Muscle layer of duodenum (tissue), 2 donors: ENCODE results near the gene AAGAB.
A peak's percentile ranks its signal among the peaks of the same experiment; 100 is the strongest.
"Not testable (repeated sequence)": the region's sequence is repeated elsewhere in the genome, so short reads cannot be mapped to it uniquely, and the experiment has no call there.

Experiments
- H3K27ac ChIP-seq: one replicate; pipeline ENCODE4 v1.7.0; 2013; ENCODE audit warnings: mild to moderate bottlenecking, low read length
- H3K27me3 ChIP-seq: one replicate; pipeline ENCODE4 v1.7.0; 2013; ENCODE audit warnings: low read depth, mild to moderate bottlenecking, control low read depth, low read length
- H3K36me3 ChIP-seq, 2 donors: one replicate each; pipeline ENCODE4 v1.7.0; 2013; ENCODE audit warnings: low read length in 2 of 2, control low read depth in 1 of 2, mild to moderate bottlenecking in 1 of 2; ENCODE audit not compliant: insufficient read depth in 2 of 2, control insufficient read depth in 1 of 2
- H3K4me1 ChIP-seq, 2 donors: one replicate each; pipeline ENCODE4 v1.7.0; 2013; ENCODE audit warnings: low read length in 2 of 2, mild to moderate bottlenecking in 2 of 2, control low read depth in 1 of 2, moderate library complexity in 1 of 2; ENCODE audit not compliant: insufficient read depth in 2 of 2, control insufficient read depth in 1 of 2
- H3K4me3 ChIP-seq, 2 donors: one replicate each; pipeline ENCODE4 v1.7.0; 2013; ENCODE audit warnings: low read length in 2 of 2, low read depth in 1 of 2, mild to moderate bottlenecking in 1 of 2
- H3K9me3 ChIP-seq, 2 donors: one replicate each; pipeline ENCODE4 v1.7.0; 2013; ENCODE audit warnings: low read length in 2 of 2, control low read depth in 1 of 2, mild to moderate bottlenecking in 1 of 2; ENCODE audit not compliant: control insufficient read depth in 1 of 2
- donor health status: healthy.

The AAGAB gene

GRCh38 chr15:67254238-67255175 lies at the start of gene AAGAB, which contains the start of gene IQCH:
Gene AAGAB, minus strand, starts transcription at chr15:67254661. Its CDS starts 30 bp downstream, at chr15:67254631.
Gene IQCH, plus strand, starts transcription at chr15:67254786. Its CDS starts 111 bp downstream, at chr15:67254897.
- Histone ChIP-seq H3K27ac (peak within 1 kb of the TSS; percentile 88), H3K4me1 (peaks cover 0 to 13% of the 10 kb centered on the region in 2 donors), H3K27me3 (no peaks in the 10 kb centered on the region), H3K4me3 (peak within 1 kb of the TSS; percentile 81 to 97), H3K36me3 (peaks cover 0 to 5% of the 10 kb centered on the region in 2 donors), H3K9me3 (no peaks in the 10 kb centered on the region)

GRCh38 chr15:67303490-67304363 lies 49.3 kb upstream of the AAGAB start:
- Histone ChIP-seq H3K27ac (no peak overlapping the region), H3K4me1 (peaks cover 0 to 5% of the 10 kb centered on the region in 2 donors), H3K9me3 (no peaks in the 10 kb centered on the region), H3K4me3 (no peak overlapping the region), H3K36me3 (no peaks in the 10 kb centered on the region), H3K27me3 (no peaks in the 10 kb centered on the region)

- Histone ChIP-seq H3K4me1 (no peaks in the 10 kb centered on the region), H3K4me3 (no peak overlapping the region), H3K36me3 (no peaks in the 10 kb centered on the region), H3K9me3 (no peaks in the 10 kb centered on the region), H3K27me3 (no peaks in the 10 kb centered on the region), H3K27ac (no peak overlapping the region)
Measured at GRCh38 chr15:67300266-67301025, 46.0 kb upstream of the AAGAB start.

GRCh38 chr15:67296684-67297083 lies 42.2 kb upstream of the AAGAB start:
- Histone ChIP-seq H3K36me3 (no peaks in the 10 kb centered on the region), H3K4me1 (no peaks in the 10 kb centered on the region), H3K9me3 (no peaks in the 10 kb centered on the region), H3K27ac (no peak overlapping the region), H3K4me3 (no peak overlapping the region), H3K27me3 (no peaks in the 10 kb centered on the region)

- no peaks in the 10 kb centered on the region for H3K4me1 ChIP-seq
- H3K4me3 ChIP-seq = no peak overlapping the region
- H3K27ac ChIP-seq = no peak overlapping the region
- no peaks in the 10 kb centered on the region for H3K9me3 ChIP-seq
- no peaks in the 10 kb centered on the region for H3K36me3 ChIP-seq
- no peaks in the 10 kb centered on the region for H3K27me3 ChIP-seq
Measured at GRCh38 chr15:67296188-67296587, 41.7 kb upstream of the AAGAB start.

- H3K27me3 ChIP-seq = no peaks in the 10 kb centered on the region
- H3K36me3 ChIP-seq = no peaks in the 10 kb centered on the region
- no peaks in the 10 kb centered on the region for H3K4me1 ChIP-seq
- H3K4me3 ChIP-seq = no peak overlapping the region
- peaks cover 0 to 2% of the 10 kb centered on the region in 2 donors for H3K9me3 ChIP-seq
- no peak overlapping the region for H3K27ac ChIP-seq
Measured at GRCh38 chr15:67290319-67290718, 35.9 kb upstream of the AAGAB start.

GRCh38 chr15:67286400-67286799 lies 31.9 kb upstream of the AAGAB start:
- H3K36me3 ChIP-seq, H3K9me3 ChIP-seq, H3K4me3 ChIP-seq, H3K27me3 ChIP-seq, H3K27ac ChIP-seq, H3K4me1 ChIP-seq: not testable (repeated sequence)

- not testable (repeated sequence) for H3K4me1 ChIP-seq, H3K36me3 ChIP-seq, H3K4me3 ChIP-seq, H3K27me3 ChIP-seq, H3K9me3 ChIP-seq, H3K27ac ChIP-seq
Measured at GRCh38 chr15:67285625-67286024, 31.2 kb upstream of the AAGAB start.

GRCh38 chr15:67281714-67282113 lies 27.3 kb upstream of the AAGAB start:
- Histone ChIP-seq H3K9me3 (peaks cover 0 to 2% of the 10 kb centered on the region in 2 donors), H3K27ac (no peak overlapping the region), H3K4me3 (no peak overlapping the region), H3K27me3 (no peaks in the 10 kb centered on the region), H3K4me1 (no peaks in the 10 kb centered on the region), H3K36me3 (no peaks in the 10 kb centered on the region)

GRCh38 chr15:67280217-67280616 lies 25.8 kb upstream of the AAGAB start:
- Histone ChIP-seq H3K27me3 (no peaks in the 10 kb centered on the region), H3K36me3 (no peaks in the 10 kb centered on the region), H3K9me3 (no peaks in the 10 kb centered on the region), H3K4me3 (no peak overlapping the region), H3K4me1 (no peaks in the 10 kb centered on the region), H3K27ac (no peak overlapping the region)

GRCh38 chr15:67276666-67277065 lies 22.2 kb upstream of the AAGAB start:
- Histone ChIP-seq H3K9me3 (peaks cover 0 to 2% of the 10 kb centered on the region in 2 donors), H3K36me3 (no peaks in the 10 kb centered on the region), H3K27ac (no peak overlapping the region), H3K27me3 (no peaks in the 10 kb centered on the region), H3K4me3 (no peak overlapping the region), H3K4me1 (no peaks in the 10 kb centered on the region)
